GM12878 (cell line): ENCODE results near the gene UBE2O. TPM values are rescaled to one million over a fixed set of nuclear protein-coding genes. Genes with fewer than 3 reads are reported as not detected.

Experiments
- BACH1 ChIP-seq: fragments of 450-650 bp; IDR thresholded peaks from 2 replicates; pipeline ENCODE4 v1.6.1; 2017; ENCODE audit warnings: mild to moderate bottlenecking, borderline replicate concordance
- EED ChIP-seq: sonication (generic); IDR thresholded peaks from 2 replicates; pipeline ENCODE4 v1.6.1; 2016; ENCODE audit warnings: antibody characterized with exemption, low read depth
- GATAD2B ChIP-seq: fragments of 450-650 bp; conservative IDR thresholded peaks from 2 replicates; pipeline ENCODE4 v1.6.1; 2017; ENCODE audit warnings: low read depth, mild to moderate bottlenecking, moderate library complexity
- IKZF1 ChIP-seq: fragments of 450-650 bp; conservative IDR thresholded peaks from 2 replicates; pipeline ENCODE4 v1.6.1; 2017; ENCODE audit warnings: antibody characterized with exemption, mild to moderate bottlenecking
- PAX8 ChIP-seq: fragments of 450-650 bp; IDR thresholded peaks from 2 replicates; pipeline ENCODE4 v1.6.1; 2017; ENCODE audit warnings: mild to moderate bottlenecking, moderate library complexity
- RELA ChIP-seq: fragments of 450-650 bp; IDR thresholded peaks from 2 replicates; pipeline ENCODE4 v1.8.0; 2014; ENCODE audit warnings: borderline replicate concordance; ENCODE audit not compliant: partially characterized antibody
- TCF12 ChIP-seq: IDR thresholded peaks from 2 replicates; pipeline ENCODE4 v1.6.1; 2011; ENCODE audit warnings: low read depth, mild to moderate bottlenecking, low read length
- polyA plus RNA-seq, 11 experiments: library from polyadenylated mRNA; depleted of rRNA in 4 of 11; unstranded in 6 of 11; stranded (reverse) in 5 of 11; fragments of >200 nt; fragmentation: Nextera tagmentation in 4 of 11; fragmentation: Illumina TruSeq in 1 of 11; extraction: Ambion mirVana in 4 of 11; extraction: Trizol in 1 of 11; gene quantifications; 1 replicate in 1 of 11; 2 replicates in 10 of 11; pipeline versions ENCODE4 v1.2.1 to v1.2.3, GENCODE V29; 2011 to 2016; ENCODE audit warnings: inconsistent platforms in 2 of 11, missing spikeins in 2 of 11, low read depth in 1 of 11
- total RNA-seq, 4 experiments: library from RNA; depleted of rRNA in 3 of 4; stranded (reverse); fragments of >200 nt in 3 of 4; fragmentation: Illumina TruSeq in 1 of 4; extraction: Trizol in 1 of 4; gene quantifications; 2 replicates each; pipeline versions ENCODE4 v1.2.1 to v1.2.3, GENCODE V29; 2013 to 2021
- TF ChIP-seq, protein P1 (sequence below): fragments of 450-650 bp; IDR thresholded peaks from 2 replicates; pipeline ENCODE4 v1.6.1; 2016; ENCODE audit warnings: mild to moderate bottlenecking
- TF ChIP-seq, protein P2 (sequence below): fragments of 150-350 bp; IDR thresholded peaks from 2 replicates; pipeline ENCODE4 v1.6.1; 2016; ENCODE audit warnings: low read depth, low read length
- TF ChIP-seq, protein P3 (sequence below): fragments of 450-650 bp; IDR thresholded peaks from 2 replicates; pipeline ENCODE4 v1.6.1; 2016; ENCODE audit warnings: mild to moderate bottlenecking

UBE2O gene
- total and polyA plus RNA-seq, 10 of the 15 experiments (the other 5 are each of a cell fraction or from before 2014, with no cell fraction given), result 2.1 to 39.0 (median 14.1) TPM

DNA sequence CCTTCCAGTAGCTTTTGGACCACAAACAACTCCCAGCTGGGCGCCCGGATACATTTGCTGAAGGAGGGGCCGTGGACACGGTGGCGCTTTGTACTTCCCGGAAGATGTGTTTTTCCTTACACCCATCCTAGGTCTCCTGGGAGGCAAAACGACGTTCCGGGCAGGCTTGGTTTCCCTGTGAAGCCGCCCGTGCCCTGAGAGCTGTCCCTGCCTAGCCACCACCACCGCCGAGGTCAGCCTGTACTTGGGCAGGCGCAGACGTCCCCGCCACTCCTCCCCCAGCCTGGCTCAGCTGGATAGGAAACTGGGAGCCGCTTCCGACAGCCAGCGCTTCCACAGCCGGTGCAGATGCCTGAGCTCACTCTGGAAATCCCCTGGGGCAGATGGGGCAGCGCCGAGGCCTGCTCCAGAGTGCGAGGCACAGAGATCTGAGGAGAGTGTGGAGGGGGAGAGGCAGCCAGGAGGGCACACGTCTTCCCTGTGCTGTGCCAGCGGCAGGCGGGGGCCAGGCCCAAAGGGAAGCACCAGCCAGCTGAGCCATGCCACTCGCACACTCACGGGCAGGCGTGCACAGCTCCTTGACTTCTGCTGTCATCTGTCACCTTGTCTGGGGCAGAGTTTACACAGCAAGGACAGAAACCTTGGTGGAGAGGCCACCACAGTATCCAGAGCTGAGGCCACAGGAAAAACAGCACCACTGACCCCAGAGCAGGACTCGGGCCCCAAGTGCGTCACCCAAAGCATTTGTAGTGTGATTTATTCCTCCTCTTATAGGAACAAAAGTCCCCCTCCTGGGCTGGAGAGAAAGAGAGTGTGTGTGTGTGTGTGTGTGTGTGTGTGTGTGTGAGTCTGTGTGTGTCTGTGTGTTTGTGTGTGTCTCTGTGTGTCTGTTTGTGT is 45.3 kb upstream of the UBE2O start (continued):
- TF ChIP-seq, protein P1, sequence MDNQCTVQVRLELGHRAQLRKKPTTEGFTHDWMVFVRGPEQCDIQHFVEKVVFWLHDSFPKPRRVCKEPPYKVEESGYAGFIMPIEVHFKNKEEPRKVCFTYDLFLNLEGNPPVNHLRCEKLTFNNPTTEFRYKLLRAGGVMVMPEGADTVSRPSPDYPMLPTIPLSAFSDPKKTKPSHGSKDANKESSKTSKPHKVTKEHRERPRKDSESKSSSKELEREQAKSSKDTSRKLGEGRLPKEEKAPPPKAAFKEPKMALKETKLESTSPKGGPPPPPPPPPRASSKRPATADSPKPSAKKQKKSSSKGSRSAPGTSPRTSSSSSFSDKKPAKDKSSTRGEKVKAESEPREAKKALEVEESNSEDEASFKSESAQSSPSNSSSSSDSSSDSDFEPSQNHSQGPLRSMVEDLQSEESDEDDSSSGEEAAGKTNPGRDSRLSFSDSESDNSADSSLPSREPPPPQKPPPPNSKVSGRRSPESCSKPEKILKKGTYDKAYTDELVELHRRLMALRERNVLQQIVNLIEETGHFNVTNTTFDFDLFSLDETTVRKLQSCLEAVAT, result peak; percentile 73; the same call in 1 of the 2 replicates
- TF ChIP-seq RELA, result peak; percentile 94
- no peak for TF ChIP-seq PAX8
- peak; percentile 89 for TF ChIP-seq IKZF1
- TF ChIP-seq, protein P2, sequence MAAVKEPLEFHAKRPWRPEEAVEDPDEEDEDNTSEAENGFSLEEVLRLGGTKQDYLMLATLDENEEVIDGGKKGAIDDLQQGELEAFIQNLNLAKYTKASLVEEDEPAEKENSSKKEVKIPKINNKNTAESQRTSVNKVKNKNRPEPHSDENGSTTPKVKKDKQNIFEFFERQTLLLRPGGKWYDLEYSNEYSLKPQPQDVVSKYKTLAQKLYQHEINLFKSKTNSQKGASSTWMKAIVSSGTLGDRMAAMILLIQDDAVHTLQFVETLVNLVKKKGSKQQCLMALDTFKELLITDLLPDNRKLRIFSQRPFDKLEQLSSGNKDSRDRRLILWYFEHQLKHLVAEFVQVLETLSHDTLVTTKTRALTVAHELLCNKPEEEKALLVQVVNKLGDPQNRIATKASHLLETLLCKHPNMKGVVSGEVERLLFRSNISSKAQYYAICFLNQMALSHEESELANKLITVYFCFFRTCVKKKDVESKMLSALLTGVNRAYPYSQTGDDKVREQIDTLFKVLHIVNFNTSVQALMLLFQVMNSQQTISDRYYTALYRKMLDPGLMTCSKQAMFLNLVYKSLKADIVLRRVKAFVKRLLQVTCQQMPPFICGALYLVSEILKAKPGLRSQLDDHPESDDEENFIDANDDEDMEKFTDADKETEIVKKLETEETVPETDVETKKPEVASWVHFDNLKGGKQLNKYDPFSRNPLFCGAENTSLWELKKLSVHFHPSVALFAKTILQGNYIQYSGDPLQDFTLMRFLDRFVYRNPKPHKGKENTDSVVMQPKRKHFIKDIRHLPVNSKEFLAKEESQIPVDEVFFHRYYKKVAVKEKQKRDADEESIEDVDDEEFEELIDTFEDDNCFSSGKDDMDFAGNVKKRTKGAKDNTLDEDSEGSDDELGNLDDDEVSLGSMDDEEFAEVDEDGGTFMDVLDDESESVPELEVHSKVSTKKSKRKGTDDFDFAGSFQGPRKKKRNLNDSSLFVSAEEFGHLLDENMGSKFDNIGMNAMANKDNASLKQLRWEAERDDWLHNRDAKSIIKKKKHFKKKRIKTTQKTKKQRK, result no peak
- TF ChIP-seq BACH1, result 0 out of 2 replicates have a peak, but pooled peaks have one; percentile 10
- peak; percentile 78 for TF ChIP-seq EED
- TF ChIP-seq GATAD2B, result peak; percentile 81
- TF ChIP-seq, protein P3, sequence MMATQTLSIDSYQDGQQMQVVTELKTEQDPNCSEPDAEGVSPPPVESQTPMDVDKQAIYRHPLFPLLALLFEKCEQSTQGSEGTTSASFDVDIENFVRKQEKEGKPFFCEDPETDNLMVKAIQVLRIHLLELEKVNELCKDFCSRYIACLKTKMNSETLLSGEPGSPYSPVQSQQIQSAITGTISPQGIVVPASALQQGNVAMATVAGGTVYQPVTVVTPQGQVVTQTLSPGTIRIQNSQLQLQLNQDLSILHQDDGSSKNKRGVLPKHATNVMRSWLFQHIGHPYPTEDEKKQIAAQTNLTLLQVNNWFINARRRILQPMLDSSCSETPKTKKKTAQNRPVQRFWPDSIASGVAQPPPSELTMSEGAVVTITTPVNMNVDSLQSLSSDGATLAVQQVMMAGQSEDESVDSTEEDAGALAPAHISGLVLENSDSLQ, result peak; percentile 30; the same call in 1 of the 2 replicates
- TF ChIP-seq TCF12, result 0 out of 2 replicates have a peak, but pooled peaks have one; percentile 10
